ENCODE measurements around the gene CHST15.
"Not testable (repeated sequence)": the region's sequence is repeated elsewhere in the genome, so short reads cannot be mapped to it uniquely, and the experiment has no call there.

Gene CHST15

DNA sequence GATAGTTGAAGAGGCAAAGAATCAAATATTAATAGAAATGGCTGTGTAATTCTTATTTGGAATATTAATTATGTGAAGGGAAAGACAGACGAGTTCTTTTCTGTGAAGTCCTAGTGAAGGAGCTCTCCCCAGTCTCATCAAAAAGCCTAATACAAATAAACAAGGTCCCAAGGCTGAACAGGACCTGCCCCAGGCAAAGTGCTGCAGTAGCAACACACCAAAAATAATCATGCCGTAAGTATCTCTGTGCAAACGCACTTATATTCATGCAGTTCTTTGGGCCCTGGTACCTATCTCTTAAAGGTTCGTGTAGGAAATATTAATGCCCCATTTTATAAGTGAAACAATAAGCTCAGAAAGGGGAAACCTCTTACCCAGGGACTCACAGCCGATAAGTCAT is 12.2 kb upstream of the CHST15 start:
- Mint-ChIP-seq H3K27me3 (ENCODE audit: low read depth) (peaks cover 18% of the 10 kb centered on the region), H3K4me1 (peaks cover 18% of the 10 kb centered on the region), H3K4me3 (no peak overlapping the region), H3K27ac (peak overlapping the region; percentile 25 to 46 (median 45)), H3K9me3 (no peaks in the 10 kb centered on the region), H3K36me3 (ENCODE audit: low read depth) (no peaks in the 10 kb centered on the region)
- TF ChIP-seq, protein P1, sequence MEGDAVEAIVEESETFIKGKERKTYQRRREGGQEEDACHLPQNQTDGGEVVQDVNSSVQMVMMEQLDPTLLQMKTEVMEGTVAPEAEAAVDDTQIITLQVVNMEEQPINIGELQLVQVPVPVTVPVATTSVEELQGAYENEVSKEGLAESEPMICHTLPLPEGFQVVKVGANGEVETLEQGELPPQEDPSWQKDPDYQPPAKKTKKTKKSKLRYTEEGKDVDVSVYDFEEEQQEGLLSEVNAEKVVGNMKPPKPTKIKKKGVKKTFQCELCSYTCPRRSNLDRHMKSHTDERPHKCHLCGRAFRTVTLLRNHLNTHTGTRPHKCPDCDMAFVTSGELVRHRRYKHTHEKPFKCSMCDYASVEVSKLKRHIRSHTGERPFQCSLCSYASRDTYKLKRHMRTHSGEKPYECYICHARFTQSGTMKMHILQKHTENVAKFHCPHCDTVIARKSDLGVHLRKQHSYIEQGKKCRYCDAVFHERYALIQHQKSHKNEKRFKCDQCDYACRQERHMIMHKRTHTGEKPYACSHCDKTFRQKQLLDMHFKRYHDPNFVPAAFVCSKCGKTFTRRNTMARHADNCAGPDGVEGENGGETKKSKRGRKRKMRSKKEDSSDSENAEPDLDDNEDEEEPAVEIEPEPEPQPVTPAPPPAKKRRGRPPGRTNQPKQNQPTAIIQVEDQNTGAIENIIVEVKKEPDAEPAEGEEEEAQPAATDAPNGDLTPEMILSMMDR (IDR thresholded peaks at IDR 0.05; ENCODE audit: unreplicated experiment in 3 of 3), result no peak

GRCh38 chr10:124105045-124105444 is 11.6 kb upstream of the CHST15 start:
- TF ChIP-seq, protein P1 (IDR thresholded peaks at IDR 0.05; ENCODE audit: unreplicated experiment in 3 of 3), result no peak
- Mint-ChIP-seq H3K27me3 (ENCODE audit: low read depth) (peaks cover 20% of the 10 kb centered on the region), H3K4me3 (no peak overlapping the region), H3K4me1 (peaks cover 18% of the 10 kb centered on the region), H3K36me3 (ENCODE audit: low read depth) (no peaks in the 10 kb centered on the region), H3K27ac (peak overlapping the region; percentile 25 to 46 (median 45)), H3K9me3 (no peaks in the 10 kb centered on the region)

DNA sequence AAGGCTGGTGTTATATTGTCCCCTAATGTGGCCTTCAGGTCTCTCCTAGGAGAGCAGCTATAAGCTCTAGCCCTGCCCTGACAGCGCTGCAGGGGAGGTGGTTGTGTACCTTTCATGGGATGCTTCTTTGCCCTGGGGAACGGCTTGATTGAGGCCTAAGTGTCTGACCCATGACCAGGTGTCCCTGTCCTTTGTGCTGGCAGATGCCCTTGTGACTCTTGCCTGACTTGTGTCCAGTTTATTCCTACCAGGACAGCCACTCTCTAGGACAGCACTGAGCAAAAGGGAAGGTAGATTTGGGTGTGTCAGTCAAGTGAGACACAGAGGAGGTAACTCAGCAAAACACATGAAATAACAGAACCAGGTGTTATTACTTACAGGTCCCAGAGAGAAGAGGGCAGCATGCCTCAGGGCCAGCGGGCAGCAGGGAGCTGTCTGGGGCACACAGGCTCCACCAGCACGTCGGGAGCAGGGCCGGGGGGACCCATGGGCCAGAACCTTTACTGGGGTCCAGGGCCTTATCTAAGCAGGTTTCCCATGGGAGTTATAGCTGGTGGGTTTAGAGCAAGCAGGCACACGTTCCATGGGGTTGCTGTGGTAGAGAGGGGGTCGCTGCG is 10.7 kb upstream of the CHST15 start:
- H3K36me3 Mint-ChIP-seq (ENCODE audit: low read depth), result no peaks in the 10 kb centered on the region
- TF ChIP-seq, protein P1 (IDR thresholded peaks at IDR 0.05; ENCODE audit: unreplicated experiment in 3 of 3), result no peak
- no peak overlapping the region for H3K27ac Mint-ChIP-seq
- no peaks in the 10 kb centered on the region for H3K9me3 Mint-ChIP-seq
- H3K4me1 Mint-ChIP-seq, result peaks cover 18% of the 10 kb centered on the region
- peaks cover 24% of the 10 kb centered on the region for H3K27me3 Mint-ChIP-seq (ENCODE audit: low read depth)
- no peak overlapping the region for H3K4me3 Mint-ChIP-seq

DNA sequence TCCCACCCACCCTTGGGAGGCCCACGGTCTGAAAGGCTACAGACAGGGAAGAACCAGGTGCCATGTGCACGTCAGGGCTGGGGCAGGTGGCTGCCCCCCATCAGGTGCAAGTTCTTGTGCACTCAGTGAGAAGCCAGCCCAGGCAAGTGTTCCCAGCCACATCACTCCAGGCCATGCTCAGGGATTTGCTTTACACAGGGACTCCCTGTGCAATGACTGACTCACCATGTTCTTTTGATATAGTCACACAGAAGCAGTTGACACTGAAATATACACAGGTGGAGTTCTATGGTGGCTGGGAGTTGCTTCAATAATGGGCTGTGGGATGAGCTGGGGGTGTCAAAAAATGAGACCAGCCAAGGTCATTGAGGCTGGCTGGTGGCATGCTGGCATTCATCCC is 8.0 kb upstream of the CHST15 start:
- peaks cover 32% of the 10 kb centered on the region for H3K27me3 Mint-ChIP-seq (ENCODE audit: low read depth)
- TF ChIP-seq, protein P1 (IDR thresholded peaks at IDR 0.05; ENCODE audit: unreplicated experiment in 3 of 3), result no peak
- peaks cover 19% of the 10 kb centered on the region for H3K4me1 Mint-ChIP-seq
- no peaks in the 10 kb centered on the region for H3K9me3 Mint-ChIP-seq
- H3K4me3 Mint-ChIP-seq, result no peak overlapping the region
- no peaks in the 10 kb centered on the region for H3K36me3 Mint-ChIP-seq (ENCODE audit: low read depth)
- no peak overlapping the region for H3K27ac Mint-ChIP-seq

GRCh38 chr10:124100651-124101050 is 7.3 kb upstream of the CHST15 start:
- H3K36me3 Mint-ChIP-seq (ENCODE audit: low read depth); H3K27ac Mint-ChIP-seq; H3K9me3 Mint-ChIP-seq; H3K4me3 Mint-ChIP-seq: not testable (repeated sequence)
- peaks cover 16% of the 10 kb centered on the region for H3K4me1 Mint-ChIP-seq
- H3K27me3 Mint-ChIP-seq (ENCODE audit: low read depth), result peaks cover 39% of the 10 kb centered on the region

DNA sequence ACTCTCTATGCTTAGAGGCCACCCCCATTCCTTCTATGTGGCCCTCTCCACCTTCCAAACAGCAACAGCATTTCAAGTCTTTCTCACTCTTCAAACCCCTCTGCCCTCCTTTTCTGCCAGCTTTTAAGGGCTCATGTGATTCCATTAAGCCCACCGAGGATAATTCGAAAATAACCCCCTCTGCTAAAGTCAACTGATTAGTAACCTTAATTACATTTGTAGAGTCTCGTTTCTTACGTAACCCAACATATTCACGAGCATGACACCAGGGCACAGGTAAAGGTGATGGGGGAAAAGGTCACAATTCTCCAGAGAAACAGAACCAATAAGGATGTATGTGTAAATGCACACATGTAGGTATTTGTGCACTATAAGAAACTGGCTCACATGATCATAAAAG is 6.7 kb upstream of the CHST15 start:
- no peak overlapping the region for H3K4me3 Mint-ChIP-seq
- H3K36me3 Mint-ChIP-seq (ENCODE audit: low read depth), result no peaks in the 10 kb centered on the region
- H3K27ac Mint-ChIP-seq, result no peak overlapping the region
- no peaks in the 10 kb centered on the region for H3K9me3 Mint-ChIP-seq
- TF ChIP-seq, protein P1 (IDR thresholded peaks at IDR 0.05; ENCODE audit: unreplicated experiment in 3 of 3), result no peak
- H3K27me3 Mint-ChIP-seq (ENCODE audit: low read depth), result peaks cover 40% of the 10 kb centered on the region
- peaks cover 15% of the 10 kb centered on the region for H3K4me1 Mint-ChIP-seq
